Esophagus squamous epithelium (tissue), 4 donors: ENCODE measurements around the gene ZFP36L1.

Experiments
- CTCF ChIP-seq, 6 experiments: fragments of 450-650 bp in 4 of 6; fragments of 200-600 bp in 2 of 6; sonication (generic) in 2 of 6; IDR thresholded peaks; one replicate each; pipeline ENCODE4 v1.5.1; 2016 to 2019; ENCODE audit warnings: antibody characterized with exemption in 6 of 6, mild to moderate bottlenecking in 4 of 6, moderate library complexity in 4 of 6
- POLR2A ChIP-seq, 4 donors: fragments of 450-650 bp; IDR thresholded peaks; one replicate each; pipeline ENCODE4 v1.6.1; 2017; ENCODE audit warnings: antibody characterized with exemption in 4 of 4, mild to moderate bottlenecking in 4 of 4, moderate library complexity in 3 of 4

- TF ChIP-seq POLR2A (IDR thresholded peaks at IDR 0.05) (no peak), CTCF (IDR thresholded peaks at IDR 0.05) (no peak)
These were observed 39.2 kb downstream of the ZFP36L1 start for GRCh38 chr14:68753690-68754089.
